ENCODE results near the gene C18orf63.

DNA sequence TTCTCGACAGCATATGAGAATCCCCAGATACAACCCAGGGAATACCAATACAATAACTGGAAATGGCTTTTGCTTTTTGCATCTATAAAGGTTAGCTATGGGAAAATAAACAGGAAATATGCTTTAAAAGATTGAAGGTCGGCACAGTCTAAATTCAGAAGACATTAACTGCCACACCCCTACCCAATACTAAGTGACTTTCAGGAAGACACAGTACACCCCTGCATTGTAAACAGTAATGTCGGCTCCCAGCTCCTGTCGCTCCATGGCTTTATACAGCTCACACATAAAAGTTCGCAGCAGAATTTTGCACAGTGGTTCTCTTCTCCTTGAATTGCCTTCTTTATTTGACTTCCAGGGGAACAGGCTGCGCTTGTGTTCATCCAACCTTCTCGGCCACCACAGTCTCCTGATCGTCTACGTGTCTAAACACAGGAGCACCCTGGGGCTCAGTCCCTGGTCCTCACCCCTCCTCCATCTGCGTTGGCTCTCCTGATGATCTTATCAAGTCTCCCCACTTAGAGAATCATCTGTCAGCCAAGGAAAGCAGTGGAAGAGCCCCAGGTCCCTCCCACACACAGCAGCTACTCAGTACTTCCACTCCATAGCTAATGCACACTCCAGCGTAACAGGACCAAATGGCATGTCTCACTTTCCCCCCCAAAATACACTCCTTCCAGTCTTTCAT is 46.6 kb upstream of the C18orf63 start:
- TF ChIP-seq, protein P1, sequence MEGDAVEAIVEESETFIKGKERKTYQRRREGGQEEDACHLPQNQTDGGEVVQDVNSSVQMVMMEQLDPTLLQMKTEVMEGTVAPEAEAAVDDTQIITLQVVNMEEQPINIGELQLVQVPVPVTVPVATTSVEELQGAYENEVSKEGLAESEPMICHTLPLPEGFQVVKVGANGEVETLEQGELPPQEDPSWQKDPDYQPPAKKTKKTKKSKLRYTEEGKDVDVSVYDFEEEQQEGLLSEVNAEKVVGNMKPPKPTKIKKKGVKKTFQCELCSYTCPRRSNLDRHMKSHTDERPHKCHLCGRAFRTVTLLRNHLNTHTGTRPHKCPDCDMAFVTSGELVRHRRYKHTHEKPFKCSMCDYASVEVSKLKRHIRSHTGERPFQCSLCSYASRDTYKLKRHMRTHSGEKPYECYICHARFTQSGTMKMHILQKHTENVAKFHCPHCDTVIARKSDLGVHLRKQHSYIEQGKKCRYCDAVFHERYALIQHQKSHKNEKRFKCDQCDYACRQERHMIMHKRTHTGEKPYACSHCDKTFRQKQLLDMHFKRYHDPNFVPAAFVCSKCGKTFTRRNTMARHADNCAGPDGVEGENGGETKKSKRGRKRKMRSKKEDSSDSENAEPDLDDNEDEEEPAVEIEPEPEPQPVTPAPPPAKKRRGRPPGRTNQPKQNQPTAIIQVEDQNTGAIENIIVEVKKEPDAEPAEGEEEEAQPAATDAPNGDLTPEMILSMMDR (IDR thresholded peaks at IDR 0.05; ENCODE audit: insufficient read depth, low read length), result no peak
- TF ChIP-seq SPI1 (IDR thresholded peaks at IDR 0.05; ENCODE audit: borderline replicate concordance, low read depth), result no peak
- TF ChIP-seq POLR2AphosphoS5 (IDR thresholded peaks at IDR 0.05; ENCODE audit: low read depth), result no peak
- TF ChIP-seq, protein P2, sequence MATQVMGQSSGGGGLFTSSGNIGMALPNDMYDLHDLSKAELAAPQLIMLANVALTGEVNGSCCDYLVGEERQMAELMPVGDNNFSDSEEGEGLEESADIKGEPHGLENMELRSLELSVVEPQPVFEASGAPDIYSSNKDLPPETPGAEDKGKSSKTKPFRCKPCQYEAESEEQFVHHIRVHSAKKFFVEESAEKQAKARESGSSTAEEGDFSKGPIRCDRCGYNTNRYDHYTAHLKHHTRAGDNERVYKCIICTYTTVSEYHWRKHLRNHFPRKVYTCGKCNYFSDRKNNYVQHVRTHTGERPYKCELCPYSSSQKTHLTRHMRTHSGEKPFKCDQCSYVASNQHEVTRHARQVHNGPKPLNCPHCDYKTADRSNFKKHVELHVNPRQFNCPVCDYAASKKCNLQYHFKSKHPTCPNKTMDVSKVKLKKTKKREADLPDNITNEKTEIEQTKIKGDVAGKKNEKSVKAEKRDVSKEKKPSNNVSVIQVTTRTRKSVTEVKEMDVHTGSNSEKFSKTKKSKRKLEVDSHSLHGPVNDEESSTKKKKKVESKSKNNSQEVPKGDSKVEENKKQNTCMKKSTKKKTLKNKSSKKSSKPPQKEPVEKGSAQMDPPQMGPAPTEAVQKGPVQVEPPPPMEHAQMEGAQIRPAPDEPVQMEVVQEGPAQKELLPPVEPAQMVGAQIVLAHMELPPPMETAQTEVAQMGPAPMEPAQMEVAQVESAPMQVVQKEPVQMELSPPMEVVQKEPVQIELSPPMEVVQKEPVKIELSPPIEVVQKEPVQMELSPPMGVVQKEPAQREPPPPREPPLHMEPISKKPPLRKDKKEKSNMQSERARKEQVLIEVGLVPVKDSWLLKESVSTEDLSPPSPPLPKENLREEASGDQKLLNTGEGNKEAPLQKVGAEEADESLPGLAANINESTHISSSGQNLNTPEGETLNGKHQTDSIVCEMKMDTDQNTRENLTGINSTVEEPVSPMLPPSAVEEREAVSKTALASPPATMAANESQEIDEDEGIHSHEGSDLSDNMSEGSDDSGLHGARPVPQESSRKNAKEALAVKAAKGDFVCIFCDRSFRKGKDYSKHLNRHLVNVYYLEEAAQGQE (IDR thresholded peaks at IDR 0.05; ENCODE audit: insufficient replicate concordance, low read depth), result no peak
- TF ChIP-seq GABPA (IDR thresholded peaks at IDR 0.05; ENCODE audit: low read depth), result no peak

All from HL-60 (cell line).